ENCODE measurements around the gene RNF212B.
"Not testable (repeated sequence)": the region's sequence is repeated elsewhere in the genome, so short reads cannot be mapped to it uniquely, and the experiment has no call there.

RNF212B gene

GRCh38 chr14:23237772-23238594, at the start of gene RNF212B:
Gene RNF212B (plus strand): TSS chr14:23237936. CDS start chr14:23240346, 2,410 bp downstream.
- peak; percentile 76 to 94 (median 79) for DNase-seq (ENCODE audit: low read depth in 3 of 3)

GRCh38 chr14:23193432-23193831, 44.3 kb upstream of the RNF212B start:
- no peak for DNase-seq (ENCODE audit: low read depth in 3 of 3)

- no peak for DNase-seq (ENCODE audit: low read depth in 3 of 3)
These were observed 42.1 kb upstream of the RNF212B start for GRCh38 chr14:23195552-23196101.

- not testable (repeated sequence) for DNase-seq (ENCODE audit: low read depth in 3 of 3)
These were observed 41.2 kb upstream of the RNF212B start for GRCh38 chr14:23196487-23196886.

- not testable (repeated sequence) for DNase-seq (ENCODE audit: low read depth in 3 of 3)
These were observed 38.6 kb upstream of the RNF212B start for GRCh38 chr14:23199141-23199540.

- DNase-seq (ENCODE audit: low read depth in 3 of 3), result no peak
These were observed 35.7 kb upstream of the RNF212B start for GRCh38 chr14:23202001-23202400.

GRCh38 chr14:23206422-23207145, 31.2 kb upstream of the RNF212B start:
- DNase-seq (ENCODE audit: low read depth in 3 of 3), result no peak

GRCh38 chr14:23207146-23207540, 30.6 kb upstream of the RNF212B start:
- no peak for DNase-seq (ENCODE audit: low read depth in 3 of 3)

GRCh38 chr14:23208324-23208723, 29.4 kb upstream of the RNF212B start:
- DNase-seq (ENCODE audit: low read depth in 3 of 3), result no peak

- DNase-seq (ENCODE audit: low read depth in 3 of 3), result no peak
These were observed 27.9 kb upstream of the RNF212B start for GRCh38 chr14:23209651-23210423.

GRCh38 chr14:23215421-23215820, 22.3 kb upstream of the RNF212B start:
- no peak for DNase-seq (ENCODE audit: low read depth in 3 of 3)

GRCh38 chr14:23217032-23218020, 20.4 kb upstream of the RNF212B start:
- DNase-seq (ENCODE audit: low read depth in 3 of 3), result no peak

- no peak for DNase-seq (ENCODE audit: low read depth in 3 of 3)
These were observed 18.7 kb upstream of the RNF212B start for GRCh38 chr14:23219075-23219474.

- DNase-seq (ENCODE audit: low read depth in 3 of 3), result not testable (repeated sequence)
These were observed 12.8 kb upstream of the RNF212B start for GRCh38 chr14:23224958-23225357.

- no peak for DNase-seq (ENCODE audit: low read depth in 3 of 3)
These were observed 10.2 kb upstream of the RNF212B start for GRCh38 chr14:23227566-23227965.

- no peak for DNase-seq (ENCODE audit: low read depth in 3 of 3)
These were observed 8.9 kb upstream of the RNF212B start for GRCh38 chr14:23228812-23229211.

- not testable (repeated sequence) for DNase-seq (ENCODE audit: low read depth in 3 of 3)
These were observed 5.4 kb upstream of the RNF212B start for GRCh38 chr14:23232241-23232808.

GRCh38 chr14:23240661-23241060, 2.9 kb downstream of the RNF212B start:
- no peak for DNase-seq (ENCODE audit: low read depth in 3 of 3)

GRCh38 chr14:23241061-23241715, 3.5 kb downstream of the RNF212B start:
- DNase-seq (ENCODE audit: low read depth in 3 of 3), result not testable (repeated sequence)

- DNase-seq (ENCODE audit: low read depth in 3 of 3), result no peak
These were observed 4.3 kb downstream of the RNF212B start for GRCh38 chr14:23242076-23242475.
